GM23338 (cell line): ENCODE measurements around the gene RER1. TPM values are rescaled to one million over a fixed set of nuclear protein-coding genes. Genes with fewer than 3 reads are reported as not detected.

Experiments
- ATAC-seq: fragments of 200-7000 bp; cut with Tn5 transposase; 3 replicates; pipeline ENCODE4 v1.9.1; 2020
- DNase-seq: peaks from one replicate; pipeline ENCODE4 v3.0.0-alpha.2; 2015; ENCODE audit warnings: low spot score
- H2AFZ ChIP-seq: fragments of 200-600 bp; sonication (generic); 2 replicates; pipeline ENCODE4 v1.8.0; 2016; ENCODE audit warnings: antibody characterized with exemption, mild to moderate bottlenecking, moderate library complexity
- H3F3A ChIP-seq: fragments of 200-600 bp; sonication (generic); replicated peaks from 2 replicates; pipeline ENCODE4 v1.8.0; 2017; ENCODE audit warnings: antibody characterized with exemption, mixed run types, low read depth
- H3K27ac ChIP-seq: fragments of 200-600 bp; sonication (generic); 2 replicates; pipeline ENCODE4 v1.6.1; 2016; ENCODE audit warnings: low read depth
- H3K27me3 ChIP-seq: fragments of 200-600 bp; sonication (generic); 2 replicates; pipeline ENCODE4 v1.8.0; 2016; ENCODE audit warnings: mild to moderate bottlenecking, mixed run types, moderate library complexity; ENCODE audit not compliant: insufficient read depth
- H3K36me3 ChIP-seq: fragments of 200-600 bp; sonication (generic); 2 replicates; pipeline ENCODE4 v1.8.0; 2016; ENCODE audit warnings: mild to moderate bottlenecking; ENCODE audit not compliant: insufficient read depth
- H3K4me1 ChIP-seq: fragments of 200-600 bp; sonication (generic); 2 replicates; pipeline ENCODE4 v1.8.0; 2016; ENCODE audit warnings: mild to moderate bottlenecking, moderate library complexity; ENCODE audit not compliant: insufficient read depth
- H3K4me2 ChIP-seq: fragments of 200-600 bp; sonication (generic); 2 replicates; pipeline ENCODE4 v1.7.1; 2017; ENCODE audit warnings: mixed run types
- H3K4me3 ChIP-seq: fragments of 200-600 bp; sonication (generic); 2 replicates; pipeline ENCODE4 v1.6.1; 2016; ENCODE audit warnings: mixed run types
- H3K79me2 ChIP-seq: fragments of 200-600 bp; sonication (generic); replicated peaks from 2 replicates; pipeline ENCODE4 v1.8.0; 2017; ENCODE audit warnings: mild to moderate bottlenecking; ENCODE audit not compliant: insufficient read depth
- H3K9me2 ChIP-seq: fragments of 200-600 bp; sonication (generic); 2 replicates; pipeline ENCODE4 v1.8.0; 2017; ENCODE audit not compliant: insufficient read depth
- H4K20me1 ChIP-seq: fragments of 200-600 bp; sonication (generic); replicated peaks from 2 replicates; pipeline ENCODE4 v1.8.0; 2017; ENCODE audit warnings: mild to moderate bottlenecking; ENCODE audit not compliant: insufficient read depth
- H3K27ac Mint-ChIP-seq: 2 replicates; pipeline ENCODE4 v1.8.0; 2020; ENCODE audit warnings: inconsistent platforms, mild to moderate bottlenecking, moderate library complexity, mixed read lengths
- H3K27me3 Mint-ChIP-seq: 3 replicates; pipeline ENCODE4 v1.8.0; 2022; ENCODE audit warnings: low read depth, mild to moderate bottlenecking, moderate library complexity, mixed read lengths, inconsistent platforms; ENCODE audit not compliant: insufficient read depth, poor library complexity
- H3K36me3 Mint-ChIP-seq: 3 replicates; pipeline ENCODE4 v1.8.0; 2021; ENCODE audit warnings: low read depth, mild to moderate bottlenecking, inconsistent platforms, moderate library complexity, mixed read lengths
- H3K4me1 Mint-ChIP-seq: 3 replicates; pipeline ENCODE4 v1.8.0; 2020; ENCODE audit warnings: mild to moderate bottlenecking, inconsistent platforms, mixed read lengths
- H3K4me3 Mint-ChIP-seq: 3 replicates; pipeline ENCODE4 v1.8.0; 2021; ENCODE audit warnings: moderate library complexity, mild to moderate bottlenecking, inconsistent platforms, mixed read lengths
- H3K9me3 Mint-ChIP-seq: 3 replicates; pipeline ENCODE4 v1.8.0; 2020; ENCODE audit warnings: moderate library complexity, mild to moderate bottlenecking, inconsistent platforms, mixed read lengths
- CREB1 ChIP-seq: fragments of 250-450 bp; sonication (Bioruptor Pico); IDR thresholded peaks from 2 replicates; pipeline ENCODE4 v1.5.0; 2020; ENCODE audit warnings: low read depth, mild to moderate bottlenecking, moderate library complexity
- EZH2 ChIP-seq: fragments of 200-600 bp; sonication (generic); IDR thresholded peaks from one replicate; pipeline ENCODE4 v1.8.0; 2017; ENCODE audit warnings: antibody characterized with exemption, mild to moderate bottlenecking, low read depth; ENCODE audit not compliant: unreplicated experiment
- EZH2phosphoT487 ChIP-seq: fragments of 200-600 bp; sonication (generic); IDR thresholded peaks from one replicate; pipeline ENCODE4 v1.8.1; 2018; ENCODE audit warnings: antibody characterized with exemption; ENCODE audit not compliant: unreplicated experiment
- JUNB ChIP-seq: IDR thresholded peaks from one replicate; pipeline ENCODE4 v1.6.1; 2016; ENCODE audit warnings: antibody characterized with exemption; ENCODE audit not compliant: unreplicated experiment
- NANOG ChIP-seq: IDR thresholded peaks from 2 replicates; pipeline ENCODE4 v1.6.1; 2016; ENCODE audit warnings: antibody characterized with exemption, borderline replicate concordance
- POLR2AphosphoS5 ChIP-seq: IDR thresholded peaks from 2 replicates; pipeline ENCODE4 v1.6.1; 2016; ENCODE audit warnings: antibody characterized with exemption, low read depth
- STAT1 ChIP-seq: IDR thresholded peaks from one replicate; pipeline ENCODE4 v1.6.1; 2016; ENCODE audit warnings: antibody characterized with exemption; ENCODE audit not compliant: unreplicated experiment
- ZNF114 ChIP-seq: fragments of 250-450 bp; sonication (Bioruptor Pico); IDR thresholded peaks from 2 replicates; pipeline ENCODE4 v1.5.0; 2020; ENCODE audit warnings: mild to moderate bottlenecking, moderate library complexity
- ZNF331 ChIP-seq: fragments of 250-450 bp; sonication (Bioruptor Pico); IDR thresholded peaks from 2 replicates; pipeline ENCODE4 v1.5.0; 2020; ENCODE audit warnings: low read depth, mild to moderate bottlenecking, moderate library complexity
- polyA plus RNA-seq: library from polyadenylated mRNA; unstranded; fragments of >200 nt; fragmentation: Nextera tagmentation; extraction: Ambion mirVana; gene quantifications from 2 replicates; pipeline ENCODE4 v1.2.1, GENCODE V29; 2016
- total RNA-seq: library from RNA; depleted of rRNA; stranded (reverse); fragments of >200 nt; shearing (Covaris generic); gene quantifications from 2 replicates; pipeline ENCODE4 v1.2.3, GENCODE V29; 2014
- TF ChIP-seq, protein P1 (sequence below): IDR thresholded peaks from one replicate; pipeline ENCODE4 v1.6.1; 2018; ENCODE audit warnings: antibody characterized with exemption; ENCODE audit not compliant: unreplicated experiment
- TF ChIP-seq, protein P2 (sequence below): fragments of 250-450 bp; sonication (Bioruptor Pico); IDR thresholded peaks from 2 replicates; pipeline ENCODE4 v1.5.0; 2020; ENCODE audit warnings: mild to moderate bottlenecking, moderate library complexity
- TF ChIP-seq, protein P3 (sequence below), 2 experiments: fragments of 200-600 bp in 1 of 2; sonication (generic) in 1 of 2; conservative IDR thresholded peaks; 2 replicates each; pipeline versions ENCODE4 v1.5.1 to v1.6.1; 2016 to 2017; ENCODE audit warnings: antibody characterized with exemption in 2 of 2, low read depth in 2 of 2, mild to moderate bottlenecking in 2 of 2, moderate library complexity in 1 of 2
- TF ChIP-seq, protein P4 (sequence below): IDR thresholded peaks from 2 replicates; pipeline ENCODE4 v1.6.1; 2016; ENCODE audit warnings: antibody characterized with exemption

RER1 gene
- total and polyA plus RNA-seq, 2 experiments from 2014 or later, result 58.4 to 99.5 TPM

DNA sequence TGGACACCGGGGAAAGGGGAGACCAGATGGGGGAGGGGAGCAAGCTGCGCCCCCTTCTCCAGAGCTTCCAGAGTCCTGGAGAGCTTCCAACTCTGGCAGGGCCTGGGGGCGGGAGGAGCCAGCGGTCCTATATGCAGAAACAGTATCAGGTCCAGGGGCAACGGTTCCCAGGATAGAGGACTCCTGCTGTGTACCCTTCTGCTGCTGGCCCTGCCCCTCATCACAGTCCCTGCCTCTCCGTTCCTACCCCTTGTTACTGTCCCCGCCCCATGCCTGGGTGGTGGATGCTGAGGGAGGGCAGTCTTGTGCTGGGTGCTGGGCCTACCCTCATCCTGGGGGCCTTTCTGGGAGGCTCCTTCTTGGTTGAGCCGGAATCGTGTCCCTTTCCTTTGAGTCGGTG is 39.9 kb downstream of the RER1 start:
- Histone ChIP-seq H3K36me3 (no peaks in the 10 kb centered on the region), H3K4me1 (no peaks in the 10 kb centered on the region), H3F3A (no peaks in the 10 kb centered on the region), H3K79me2 (no peaks in the 10 kb centered on the region), H2AFZ (no peak overlapping the region), H3K27me3 (no peaks in the 10 kb centered on the region), H3K4me2 (no peak overlapping the region), H3K4me3 (no peak overlapping the region), H3K9me2 (no peaks in the 10 kb centered on the region), H4K20me1 (no peaks in the 10 kb centered on the region), H3K27ac (no peak overlapping the region)
- Mint-ChIP-seq H3K36me3 (no peaks in the 10 kb centered on the region), H3K27ac (no peak overlapping the region), H3K9me3 (peaks cover 12% of the 10 kb centered on the region; the same call in 2 of the 3 replicates), H3K27me3 (peaks cover 7% of the 10 kb centered on the region), H3K4me1 (no peaks in the 10 kb centered on the region), H3K4me3 (no peak overlapping the region)
- TF ChIP-seq JUNB, result no peak
- TF ChIP-seq, protein P1, sequence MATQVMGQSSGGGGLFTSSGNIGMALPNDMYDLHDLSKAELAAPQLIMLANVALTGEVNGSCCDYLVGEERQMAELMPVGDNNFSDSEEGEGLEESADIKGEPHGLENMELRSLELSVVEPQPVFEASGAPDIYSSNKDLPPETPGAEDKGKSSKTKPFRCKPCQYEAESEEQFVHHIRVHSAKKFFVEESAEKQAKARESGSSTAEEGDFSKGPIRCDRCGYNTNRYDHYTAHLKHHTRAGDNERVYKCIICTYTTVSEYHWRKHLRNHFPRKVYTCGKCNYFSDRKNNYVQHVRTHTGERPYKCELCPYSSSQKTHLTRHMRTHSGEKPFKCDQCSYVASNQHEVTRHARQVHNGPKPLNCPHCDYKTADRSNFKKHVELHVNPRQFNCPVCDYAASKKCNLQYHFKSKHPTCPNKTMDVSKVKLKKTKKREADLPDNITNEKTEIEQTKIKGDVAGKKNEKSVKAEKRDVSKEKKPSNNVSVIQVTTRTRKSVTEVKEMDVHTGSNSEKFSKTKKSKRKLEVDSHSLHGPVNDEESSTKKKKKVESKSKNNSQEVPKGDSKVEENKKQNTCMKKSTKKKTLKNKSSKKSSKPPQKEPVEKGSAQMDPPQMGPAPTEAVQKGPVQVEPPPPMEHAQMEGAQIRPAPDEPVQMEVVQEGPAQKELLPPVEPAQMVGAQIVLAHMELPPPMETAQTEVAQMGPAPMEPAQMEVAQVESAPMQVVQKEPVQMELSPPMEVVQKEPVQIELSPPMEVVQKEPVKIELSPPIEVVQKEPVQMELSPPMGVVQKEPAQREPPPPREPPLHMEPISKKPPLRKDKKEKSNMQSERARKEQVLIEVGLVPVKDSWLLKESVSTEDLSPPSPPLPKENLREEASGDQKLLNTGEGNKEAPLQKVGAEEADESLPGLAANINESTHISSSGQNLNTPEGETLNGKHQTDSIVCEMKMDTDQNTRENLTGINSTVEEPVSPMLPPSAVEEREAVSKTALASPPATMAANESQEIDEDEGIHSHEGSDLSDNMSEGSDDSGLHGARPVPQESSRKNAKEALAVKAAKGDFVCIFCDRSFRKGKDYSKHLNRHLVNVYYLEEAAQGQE, result no peak
- no peak for TF ChIP-seq EZH2
- no peak for TF ChIP-seq CREB1 (CRISPR knock-in tag)
- TF ChIP-seq STAT1, result no peak
- TF ChIP-seq ZNF114, result no peak
- TF ChIP-seq, protein P2, sequence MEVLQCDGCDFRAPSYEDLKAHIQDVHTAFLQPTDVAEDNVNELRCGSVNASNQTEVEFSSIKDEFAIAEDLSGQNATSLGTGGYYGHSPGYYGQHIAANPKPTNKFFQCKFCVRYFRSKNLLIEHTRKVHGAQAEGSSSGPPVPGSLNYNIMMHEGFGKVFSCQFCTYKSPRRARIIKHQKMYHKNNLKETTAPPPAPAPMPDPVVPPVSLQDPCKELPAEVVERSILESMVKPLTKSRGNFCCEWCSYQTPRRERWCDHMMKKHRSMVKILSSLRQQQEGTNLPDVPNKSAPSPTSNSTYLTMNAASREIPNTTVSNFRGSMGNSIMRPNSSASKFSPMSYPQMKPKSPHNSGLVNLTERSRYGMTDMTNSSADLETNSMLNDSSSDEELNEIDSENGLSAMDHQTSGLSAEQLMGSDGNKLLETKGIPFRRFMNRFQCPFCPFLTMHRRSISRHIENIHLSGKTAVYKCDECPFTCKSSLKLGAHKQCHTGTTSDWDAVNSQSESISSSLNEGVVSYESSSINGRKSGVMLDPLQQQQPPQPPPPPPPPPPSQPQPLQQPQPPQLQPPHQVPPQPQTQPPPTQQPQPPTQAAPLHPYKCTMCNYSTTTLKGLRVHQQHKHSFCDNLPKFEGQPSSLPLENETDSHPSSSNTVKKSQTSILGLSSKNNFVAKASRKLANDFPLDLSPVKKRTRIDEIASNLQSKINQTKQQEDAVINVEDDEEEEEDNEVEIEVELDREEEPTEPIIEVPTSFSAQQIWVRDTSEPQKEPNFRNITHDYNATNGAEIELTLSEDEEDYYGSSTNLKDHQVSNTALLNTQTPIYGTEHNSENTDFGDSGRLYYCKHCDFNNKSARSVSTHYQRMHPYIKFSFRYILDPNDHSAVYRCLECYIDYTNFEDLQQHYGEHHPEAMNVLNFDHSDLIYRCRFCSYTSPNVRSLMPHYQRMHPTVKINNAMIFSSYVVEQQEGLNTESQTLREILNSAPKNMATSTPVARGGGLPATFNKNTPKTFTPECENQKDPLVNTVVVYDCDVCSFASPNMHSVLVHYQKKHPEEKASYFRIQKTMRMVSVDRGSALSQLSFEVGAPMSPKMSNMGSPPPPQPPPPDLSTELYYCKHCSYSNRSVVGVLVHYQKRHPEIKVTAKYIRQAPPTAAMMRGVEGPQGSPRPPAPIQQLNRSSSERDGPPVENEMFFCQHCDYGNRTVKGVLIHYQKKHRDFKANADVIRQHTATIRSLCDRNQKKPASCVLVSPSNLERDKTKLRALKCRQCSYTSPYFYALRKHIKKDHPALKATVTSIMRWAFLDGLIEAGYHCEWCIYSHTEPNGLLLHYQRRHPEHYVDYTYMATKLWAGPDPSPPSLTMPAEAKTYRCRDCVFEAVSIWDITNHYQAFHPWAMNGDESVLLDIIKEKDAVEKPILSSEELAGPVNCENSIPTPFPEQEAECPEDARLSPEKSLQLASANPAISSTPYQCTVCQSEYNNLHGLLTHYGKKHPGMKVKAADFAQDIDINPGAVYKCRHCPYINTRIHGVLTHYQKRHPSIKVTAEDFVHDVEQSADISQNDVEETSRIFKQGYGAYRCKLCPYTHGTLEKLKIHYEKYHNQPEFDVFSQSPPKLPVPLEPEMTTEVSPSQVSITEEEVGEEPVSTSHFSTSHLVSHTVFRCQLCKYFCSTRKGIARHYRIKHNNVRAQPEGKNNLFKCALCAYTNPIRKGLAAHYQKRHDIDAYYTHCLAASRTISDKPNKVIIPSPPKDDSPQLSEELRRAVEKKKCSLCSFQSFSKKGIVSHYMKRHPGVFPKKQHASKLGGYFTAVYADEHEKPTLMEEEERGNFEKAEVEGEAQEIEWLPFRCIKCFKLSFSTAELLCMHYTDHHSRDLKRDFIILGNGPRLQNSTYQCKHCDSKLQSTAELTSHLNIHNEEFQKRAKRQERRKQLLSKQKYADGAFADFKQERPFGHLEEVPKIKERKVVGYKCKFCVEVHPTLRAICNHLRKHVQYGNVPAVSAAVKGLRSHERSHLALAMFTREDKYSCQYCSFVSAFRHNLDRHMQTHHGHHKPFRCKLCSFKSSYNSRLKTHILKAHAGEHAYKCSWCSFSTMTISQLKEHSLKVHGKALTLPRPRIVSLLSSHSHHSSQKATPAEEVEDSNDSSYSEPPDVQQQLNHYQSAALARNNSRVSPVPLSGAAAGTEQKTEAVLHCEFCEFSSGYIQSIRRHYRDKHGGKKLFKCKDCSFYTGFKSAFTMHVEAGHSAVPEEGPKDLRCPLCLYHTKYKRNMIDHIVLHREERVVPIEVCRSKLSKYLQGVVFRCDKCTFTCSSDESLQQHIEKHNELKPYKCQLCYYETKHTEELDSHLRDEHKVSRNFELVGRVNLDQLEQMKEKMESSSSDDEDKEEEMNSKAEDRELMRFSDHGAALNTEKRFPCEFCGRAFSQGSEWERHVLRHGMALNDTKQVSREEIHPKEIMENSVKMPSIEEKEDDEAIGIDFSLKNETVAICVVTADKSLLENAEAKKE (CRISPR knock-in tag), result no peak
- no peak for TF ChIP-seq EZH2phosphoT487
- TF ChIP-seq ZNF331 (CRISPR knock-in tag), result no peak
- TF ChIP-seq POLR2AphosphoS5, result no peak
- TF ChIP-seq, protein P3, sequence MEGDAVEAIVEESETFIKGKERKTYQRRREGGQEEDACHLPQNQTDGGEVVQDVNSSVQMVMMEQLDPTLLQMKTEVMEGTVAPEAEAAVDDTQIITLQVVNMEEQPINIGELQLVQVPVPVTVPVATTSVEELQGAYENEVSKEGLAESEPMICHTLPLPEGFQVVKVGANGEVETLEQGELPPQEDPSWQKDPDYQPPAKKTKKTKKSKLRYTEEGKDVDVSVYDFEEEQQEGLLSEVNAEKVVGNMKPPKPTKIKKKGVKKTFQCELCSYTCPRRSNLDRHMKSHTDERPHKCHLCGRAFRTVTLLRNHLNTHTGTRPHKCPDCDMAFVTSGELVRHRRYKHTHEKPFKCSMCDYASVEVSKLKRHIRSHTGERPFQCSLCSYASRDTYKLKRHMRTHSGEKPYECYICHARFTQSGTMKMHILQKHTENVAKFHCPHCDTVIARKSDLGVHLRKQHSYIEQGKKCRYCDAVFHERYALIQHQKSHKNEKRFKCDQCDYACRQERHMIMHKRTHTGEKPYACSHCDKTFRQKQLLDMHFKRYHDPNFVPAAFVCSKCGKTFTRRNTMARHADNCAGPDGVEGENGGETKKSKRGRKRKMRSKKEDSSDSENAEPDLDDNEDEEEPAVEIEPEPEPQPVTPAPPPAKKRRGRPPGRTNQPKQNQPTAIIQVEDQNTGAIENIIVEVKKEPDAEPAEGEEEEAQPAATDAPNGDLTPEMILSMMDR (conservative IDR thresholded peaks at IDR 0.05; ENCODE audit: low read depth in 2 of 2), result no peak
- TF ChIP-seq, protein P4, sequence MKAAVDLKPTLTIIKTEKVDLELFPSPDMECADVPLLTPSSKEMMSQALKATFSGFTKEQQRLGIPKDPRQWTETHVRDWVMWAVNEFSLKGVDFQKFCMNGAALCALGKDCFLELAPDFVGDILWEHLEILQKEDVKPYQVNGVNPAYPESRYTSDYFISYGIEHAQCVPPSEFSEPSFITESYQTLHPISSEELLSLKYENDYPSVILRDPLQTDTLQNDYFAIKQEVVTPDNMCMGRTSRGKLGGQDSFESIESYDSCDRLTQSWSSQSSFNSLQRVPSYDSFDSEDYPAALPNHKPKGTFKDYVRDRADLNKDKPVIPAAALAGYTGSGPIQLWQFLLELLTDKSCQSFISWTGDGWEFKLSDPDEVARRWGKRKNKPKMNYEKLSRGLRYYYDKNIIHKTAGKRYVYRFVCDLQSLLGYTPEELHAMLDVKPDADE, result no peak
- no peak for TF ChIP-seq NANOG
- ATAC-seq (no peak), DNase-seq (no peak)
